GM12878 (cell line): Measurements from ENCODE around the gene KIRREL3. TPM values are rescaled to one million over a fixed set of nuclear protein-coding genes. Genes with fewer than 3 reads are reported as not detected.

Source experiments
- ATAC-seq: fragments of 200-7000 bp; cut with Tn5 transposase; 3 replicates; pipeline ENCODE4 v1.9.1; 2020; ENCODE audit warnings: mild to moderate bottlenecking, moderate library complexity
- BruUV-seq: library from RNA; stranded (reverse); fragments of 400-500 nt; replicated peaks from 2 replicates; lab custom pipeline; 2021; lab: Mats Ljungman, UMichigan
- CTCF ChIA-PET: fragments of 300-600 bp; sonication (Branson Sonifier 250); formaldehyde crosslinking; extraction: SDS; loops from one replicate; lab custom pipeline; 2021; ENCODE audit warnings: inconsistent platforms; lab: Yijun Ruan, JAX
- POLR2A ChIA-PET: fragments of 350-600 bp; formaldehyde crosslinking; extraction: SDS; loops from one replicate; lab custom pipeline; 2021; ENCODE audit warnings: inconsistent platforms; lab: Charles Lee
- RAD21 ChIA-PET: fragments of 300-600 bp; sonication (Branson Sonifier 250); formaldehyde crosslinking; loops from one replicate; lab custom pipeline; 2023; ENCODE audit warnings: antibody characterized with exemption; ENCODE audit not compliant: unreplicated experiment; lab: Charles Lee
- SMC1A ChIA-PET: fragments of 300-600 bp; sonication (Branson Sonifier 250); formaldehyde crosslinking; loops from one replicate; lab custom pipeline; 2023; ENCODE audit not compliant: unreplicated experiment, uncharacterized antibody; lab: Charles Lee
- DNase-seq: peaks from one replicate; pipeline ENCODE4 v3.0.0-alpha.2; 2011; ENCODE audit warnings: low read depth, low spot score
- FAIRE-seq: peaks from 3 replicates; lab custom pipeline; 2011; peaks lifted over from hg19 to GRCh38; lab: Jason Lieb, UNC
- H2AFZ ChIP-seq: 2 replicates; pipeline ENCODE4 v1.6.0; 2011; ENCODE audit warnings: low read depth, low read length, control low read depth; ENCODE audit not compliant: control insufficient read depth
- H3K27ac ChIP-seq: 2 replicates; pipeline ENCODE4 v1.5.1; 2011; ENCODE audit warnings: control low read depth; ENCODE audit not compliant: control insufficient read depth, insufficient read depth
- H3K27me3 ChIP-seq, 2 experiments: replicated peaks in 1 of 2; 2 replicates each; pipeline versions ENCODE4 v1.6.0 to v1.6.1; 2011; ENCODE audit warnings: low read length in 1 of 2; ENCODE audit not compliant: control insufficient read depth in 2 of 2, insufficient read depth in 2 of 2
- H3K36me3 ChIP-seq, 2 experiments: 2 replicates each; pipeline ENCODE4 v1.5.1; 2011; ENCODE audit warnings: low read length in 1 of 2; ENCODE audit not compliant: control insufficient read depth in 2 of 2, insufficient read depth in 2 of 2
- H3K4me1 ChIP-seq: 2 replicates; pipeline ENCODE4 v1.6.1; 2011; ENCODE audit warnings: mild to moderate bottlenecking, low read length, moderate library complexity, mixed read lengths; ENCODE audit not compliant: control insufficient read depth, insufficient read depth
- H3K4me2 ChIP-seq: 2 replicates; pipeline ENCODE4 v1.6.0; 2011; ENCODE audit warnings: control low read depth; ENCODE audit not compliant: control insufficient read depth, insufficient read depth
- H3K4me3 ChIP-seq: fragments of 200-600 bp; sonication (generic); 2 replicates; pipeline ENCODE4 v1.5.1; 2016
- H3K79me2 ChIP-seq: 2 replicates; pipeline ENCODE4 v1.6.0; 2011; ENCODE audit warnings: low read length; ENCODE audit not compliant: control insufficient read depth, insufficient read depth
- H3K9ac ChIP-seq: 2 replicates; pipeline ENCODE4 v1.8.0; 2011; ENCODE audit warnings: low read length, control low read depth, mixed read lengths; ENCODE audit not compliant: control insufficient read depth, insufficient read depth
- H3K9me3 ChIP-seq: replicated peaks from 3 replicates; pipeline ENCODE4 v1.5.1; 2011; ENCODE audit warnings: mild to moderate bottlenecking, low read length; ENCODE audit not compliant: control insufficient read depth, insufficient read depth
- H4K20me1 ChIP-seq: 2 replicates; pipeline ENCODE4 v1.6.0; 2011; ENCODE audit not compliant: control insufficient read depth, insufficient read depth
- IRF3 ChIP-seq: fragments of 450-650 bp; IDR thresholded peaks from 2 replicates; pipeline ENCODE4 v1.6.1; 2014; ENCODE audit warnings: mild to moderate bottlenecking
- RAD21 ChIP-seq: IDR thresholded peaks from 2 replicates; pipeline ENCODE4 v1.6.1; 2011; ENCODE audit warnings: mild to moderate bottlenecking, low read depth, low read length, moderate library complexity; ENCODE audit not compliant: insufficient read depth
- SMC3 ChIP-seq: IDR thresholded peaks from 2 replicates; pipeline ENCODE4 v1.6.1; 2011; ENCODE audit warnings: low read length, improper control_type of control experiment, borderline replicate concordance
- SRF ChIP-seq, 2 experiments: IDR thresholded peaks; 2 replicates each; pipeline ENCODE4 v1.6.1; 2011; ENCODE audit warnings: low read depth in 2 of 2, low read length in 2 of 2, mild to moderate bottlenecking in 1 of 2, moderate library complexity in 1 of 2
- STAT1 ChIP-seq: fragments of 450-650 bp; conservative IDR thresholded peaks from 2 replicates; pipeline ENCODE4 v1.6.1; 2014; ENCODE audit warnings: antibody characterized with exemption, mild to moderate bottlenecking
- SUZ12 ChIP-seq: fragments of 200-600 bp; sonication (generic); IDR thresholded peaks from one replicate; pipeline ENCODE4 v1.6.1; 2018; ENCODE audit warnings: antibody characterized with exemption, mild to moderate bottlenecking; ENCODE audit not compliant: unreplicated experiment
- TBL1XR1 ChIP-seq: IDR thresholded peaks from 2 replicates; pipeline ENCODE4 v1.6.1; 2012; ENCODE audit warnings: low read depth, low read length, improper control_type of control experiment
- ZBTB4 ChIP-seq: fragments of 450-650 bp; formaldehyde crosslinking; IDR thresholded peaks from 2 replicates; pipeline ENCODE4 v1.4.0; 2022; ENCODE audit warnings: mild to moderate bottlenecking, moderate library complexity
- WGBS: methylation state at CpG from one replicate; pipeline ENCODE4 v1.1.6; 2016; ENCODE audit warnings: low lambda C conversion rate; ENCODE audit not compliant: insufficient replicate concordance, insufficient coverage; ENCODE audit errors: missing lambda C conversion rate; 5-methylcytosine and 5-hydroxymethylcytosine counted together
- in situ Hi-C: fragments of 300-500 bp; cut with MboI; formaldehyde crosslinking; loops from 9 replicates; pipeline ENCODE4 v1.14.3; 2018; ENCODE audit warnings: mixed read lengths
- intact Hi-C: fragments of 100-400 bp; cut with micrococcal nuclease; formaldehyde crosslinking; loops from one replicate; pipeline ENCODE4 v1.14.2; 2022; ENCODE audit not compliant: unreplicated experiment
- polyA plus RNA-seq, 11 experiments: library from polyadenylated mRNA; depleted of rRNA in 4 of 11; unstranded in 6 of 11; stranded (reverse) in 5 of 11; fragments of >200 nt; fragmentation: Nextera tagmentation in 4 of 11; fragmentation: Illumina TruSeq in 1 of 11; extraction: Ambion mirVana in 4 of 11; extraction: Trizol in 1 of 11; gene quantifications; 1 replicate in 1 of 11; 2 replicates in 10 of 11; pipeline versions ENCODE4 v1.2.1 to v1.2.3, GENCODE V29; 2011 to 2016; ENCODE audit warnings: inconsistent platforms in 2 of 11, missing spikeins in 2 of 11, low read depth in 1 of 11
- total RNA-seq, 4 experiments: library from RNA; depleted of rRNA in 3 of 4; stranded (reverse); fragments of >200 nt in 3 of 4; fragmentation: Illumina TruSeq in 1 of 4; extraction: Trizol in 1 of 4; gene quantifications; 2 replicates each; pipeline versions ENCODE4 v1.2.1 to v1.2.3, GENCODE V29; 2013 to 2021
- TF ChIP-seq, protein P1 (sequence below), 3 experiments: IDR thresholded peaks in 2 of 3; conservative IDR thresholded peaks in 1 of 3; 2 replicates each; pipeline ENCODE4 v1.5.1; 2011; ENCODE audit warnings: low read depth in 3 of 3, low read length in 3 of 3, mild to moderate bottlenecking in 3 of 3, control low read depth in 2 of 3, moderate library complexity in 2 of 3, inconsistent platforms in 1 of 3, mixed read lengths in 1 of 3; ENCODE audit not compliant: control insufficient read depth in 2 of 3, insufficient read depth in 1 of 3; ENCODE audit errors: extremely low read depth in 1 of 3

Gene KIRREL3
- total and polyA plus RNA-seq, 10 of the 15 experiments (the other 5 are each of a cell fraction or from before 2014, with no cell fraction given) = under 0.01 TPM; not detected in 9

GRCh38 chr11:126969865-126970479 is 30.6 kb downstream of the KIRREL3 start:
- Histone ChIP-seq H3K4me2 (no peak overlapping the region), H3K4me1 (no peaks in the 10 kb centered on the region), H3K27ac (no peak overlapping the region), H2AFZ (no peak overlapping the region), H3K9me3 (no peaks in the 10 kb centered on the region), H3K36me3 (no peaks in the 10 kb centered on the region), H3K4me3 (no peak overlapping the region), H3K9ac (no peak overlapping the region), H4K20me1 (no peaks in the 10 kb centered on the region), H3K27me3 (peaks cover 0 to 7% of the 10 kb centered on the region in 2 experiments; a peak in 2 of 4 replicates), H3K79me2 (no peaks in the 10 kb centered on the region)
- TF ChIP-seq STAT1 (no peak), SRF (IDR thresholded peaks at IDR 0.05; ENCODE audit: low read depth in 2 of 2, low read length in 2 of 2) (no peak), TBL1XR1 (no peak), SUZ12 (no peak), IRF3 (no peak), RAD21 (peak; percentile 31; the same call in 1 of the 2 replicates), ZBTB4 (CRISPR knock-in tag) (no peak), SMC3 (peak; percentile 24; the same call in 1 of the 2 replicates)
- TF ChIP-seq, protein P1, sequence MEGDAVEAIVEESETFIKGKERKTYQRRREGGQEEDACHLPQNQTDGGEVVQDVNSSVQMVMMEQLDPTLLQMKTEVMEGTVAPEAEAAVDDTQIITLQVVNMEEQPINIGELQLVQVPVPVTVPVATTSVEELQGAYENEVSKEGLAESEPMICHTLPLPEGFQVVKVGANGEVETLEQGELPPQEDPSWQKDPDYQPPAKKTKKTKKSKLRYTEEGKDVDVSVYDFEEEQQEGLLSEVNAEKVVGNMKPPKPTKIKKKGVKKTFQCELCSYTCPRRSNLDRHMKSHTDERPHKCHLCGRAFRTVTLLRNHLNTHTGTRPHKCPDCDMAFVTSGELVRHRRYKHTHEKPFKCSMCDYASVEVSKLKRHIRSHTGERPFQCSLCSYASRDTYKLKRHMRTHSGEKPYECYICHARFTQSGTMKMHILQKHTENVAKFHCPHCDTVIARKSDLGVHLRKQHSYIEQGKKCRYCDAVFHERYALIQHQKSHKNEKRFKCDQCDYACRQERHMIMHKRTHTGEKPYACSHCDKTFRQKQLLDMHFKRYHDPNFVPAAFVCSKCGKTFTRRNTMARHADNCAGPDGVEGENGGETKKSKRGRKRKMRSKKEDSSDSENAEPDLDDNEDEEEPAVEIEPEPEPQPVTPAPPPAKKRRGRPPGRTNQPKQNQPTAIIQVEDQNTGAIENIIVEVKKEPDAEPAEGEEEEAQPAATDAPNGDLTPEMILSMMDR (IDR thresholded peaks at IDR 0.05 in 2 of 3, conservative IDR thresholded peaks at IDR 0.05 in 1 of 3; ENCODE audit: control insufficient read depth in 2 of 3, extremely low read depth in 1 of 3, insufficient read depth in 1 of 3, low read depth in 3 of 3, low read length in 3 of 3) = peak; percentile 34 to 45 (median 37); a peak in 5 of 6 replicates
- WGBS = 19% methylated on average over 6 of the region's 6 CpGs
- ChIA-PET RAD21 (interaction anchor here (0.8 kb wide), 1 partner anchor 1053 kb away, joined by 3 read pairs; no protein-coding TSS in a partner anchor), SMC1A (no interaction called here), POLR2A (no interaction called here), CTCF (no interaction called here)
- no TSS peak for BruUV-seq
- in situ Hi-C loops (no loop called here), intact Hi-C loops (no loop called here)
- DNase-seq (no peak), ATAC-seq (peak; percentile 70), FAIRE-seq (no peak)
